HG02852 (cell line): ENCODE results near the gene CHST6.
"Not testable (repeated sequence)": the region's sequence is repeated elsewhere in the genome, so short reads cannot be mapped to it uniquely, and the experiment has no call there.

Source experiments
- ATAC-seq: cut with Tn5 transposase; IDR thresholded peaks from one replicate; pipeline ENCODE4 v1.9.1; 2021; ENCODE audit warnings: mild to moderate bottlenecking, moderate library complexity; ENCODE audit not compliant: unreplicated experiment

Gene CHST6

GRCh38 chr16:75452464-75453190 is 42.6 kb downstream of the CHST6 start:
- ATAC-seq: no peak

GRCh38 chr16:75446416-75446815 is 48.8 kb downstream of the CHST6 start:
- ATAC-seq: no peak

GRCh38 chr16:75445298-75445697 is 49.9 kb downstream of the CHST6 start:
- ATAC-seq: no peak

GRCh38 chr16:75443298-75443697 is 51.9 kb downstream of the CHST6 start:
- ATAC-seq: no peak

GRCh38 chr16:75433732-75434413 is 61.4 kb downstream of the CHST6 start:
- peak; percentile 72 for ATAC-seq

- peak; percentile 88 for ATAC-seq
Measured at GRCh38 chr16:75432828-75433731, 62.2 kb downstream of the CHST6 start, which contains the start of gene CFDP1. Gene CFDP1 (minus strand): TSS chr16:75433503. CDS start chr16:75433352, 151 bp downstream.

- no peak for ATAC-seq
Measured at GRCh38 chr16:75429621-75430403, 65.4 kb downstream of the CHST6 start.

- ATAC-seq: not testable (repeated sequence)
Measured at GRCh38 chr16:75426524-75426923, 68.7 kb downstream of the CHST6 start.

- not testable (repeated sequence) for ATAC-seq
Measured at GRCh38 chr16:75424105-75424762, 71.0 kb downstream of the CHST6 start.

GRCh38 chr16:75423723-75424104 is 71.5 kb downstream of the CHST6 start:
- ATAC-seq: no peak
